Measurements from ENCODE around the gene HTR3B. TPM values are rescaled to one million over a fixed set of nuclear protein-coding genes. Genes with fewer than 3 reads are reported as not detected.

Gene HTR3B
- total RNA-seq, 4 donors from 2014 or later = not detected

DNA sequence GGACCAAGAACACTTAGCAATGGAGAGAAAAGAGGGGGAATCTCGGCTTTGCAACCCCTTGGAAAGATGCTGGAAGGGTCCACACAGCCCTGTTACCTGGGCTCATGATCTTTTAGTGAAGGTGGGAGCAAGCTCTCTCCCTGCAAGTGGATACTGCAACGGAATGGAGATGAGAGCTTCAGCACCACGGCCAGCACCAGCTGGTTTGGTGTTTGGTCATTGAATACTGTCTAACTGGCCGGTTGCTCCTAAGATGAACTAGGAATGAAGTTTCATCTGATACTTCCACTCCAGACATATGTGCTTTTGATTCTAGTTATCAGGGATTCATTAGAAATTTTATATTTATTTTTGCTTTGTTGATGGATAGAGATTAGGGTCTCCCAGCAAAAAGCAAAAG is 86.6 kb downstream of the HTR3B start:
- Histone ChIP-seq H3K4me3 (replicated peaks in 1 of 3) (no peak overlapping the region), H3K27me3 (no peaks in the 10 kb centered on the region), H3K27ac (no peak overlapping the region), H3K4me1 (peaks cover 0 to 6% of the 10 kb centered on the region in 2 donors), H3K9me3 (no peaks in the 10 kb centered on the region), H3K36me3 (no peaks in the 10 kb centered on the region)
- 6 to 10% methylated on average over 4 of the region's 4 CpGs for WGBS, 2 donors
- peak; percentile 42 to 68 for DNase-seq
- TF ChIP-seq POLR2A (IDR thresholded peaks at IDR 0.05) = no peak
- TF ChIP-seq, protein P1, sequence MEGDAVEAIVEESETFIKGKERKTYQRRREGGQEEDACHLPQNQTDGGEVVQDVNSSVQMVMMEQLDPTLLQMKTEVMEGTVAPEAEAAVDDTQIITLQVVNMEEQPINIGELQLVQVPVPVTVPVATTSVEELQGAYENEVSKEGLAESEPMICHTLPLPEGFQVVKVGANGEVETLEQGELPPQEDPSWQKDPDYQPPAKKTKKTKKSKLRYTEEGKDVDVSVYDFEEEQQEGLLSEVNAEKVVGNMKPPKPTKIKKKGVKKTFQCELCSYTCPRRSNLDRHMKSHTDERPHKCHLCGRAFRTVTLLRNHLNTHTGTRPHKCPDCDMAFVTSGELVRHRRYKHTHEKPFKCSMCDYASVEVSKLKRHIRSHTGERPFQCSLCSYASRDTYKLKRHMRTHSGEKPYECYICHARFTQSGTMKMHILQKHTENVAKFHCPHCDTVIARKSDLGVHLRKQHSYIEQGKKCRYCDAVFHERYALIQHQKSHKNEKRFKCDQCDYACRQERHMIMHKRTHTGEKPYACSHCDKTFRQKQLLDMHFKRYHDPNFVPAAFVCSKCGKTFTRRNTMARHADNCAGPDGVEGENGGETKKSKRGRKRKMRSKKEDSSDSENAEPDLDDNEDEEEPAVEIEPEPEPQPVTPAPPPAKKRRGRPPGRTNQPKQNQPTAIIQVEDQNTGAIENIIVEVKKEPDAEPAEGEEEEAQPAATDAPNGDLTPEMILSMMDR (IDR thresholded peaks at IDR 0.05) = no peak
- intact Hi-C loops (cut with DNase I) = no loop called here

GRCh38 chr11:113991718-113992458 is 87.3 kb downstream of the HTR3B start:
- Histone ChIP-seq H3K4me3 (replicated peaks in 1 of 3) (no peak overlapping the region), H3K4me1 (peaks cover 0 to 6% of the 10 kb centered on the region in 2 donors), H3K9me3 (no peaks in the 10 kb centered on the region), H3K27ac (no peak overlapping the region), H3K27me3 (no peaks in the 10 kb centered on the region), H3K36me3 (no peaks in the 10 kb centered on the region)
- DNase-seq = peak; percentile 48 to 71
- WGBS, 2 donors = 39 to 46% methylated on average over 7 of the region's 7 CpGs
- intact Hi-C loops (cut with DNase I) = no loop called here
- no peak for TF ChIP-seq POLR2A (IDR thresholded peaks at IDR 0.05)
- TF ChIP-seq, protein P1 (IDR thresholded peaks at IDR 0.05) = no peak

- WGBS, 2 donors = 22 to 24% methylated on average over 7 of the region's 7 CpGs
- Histone ChIP-seq H3K36me3 (no peaks in the 10 kb centered on the region), H3K27me3 (no peaks in the 10 kb centered on the region), H3K27ac (no peak overlapping the region), H3K4me1 (peaks cover 0 to 6% of the 10 kb centered on the region in 2 donors), H3K4me3 (replicated peaks in 1 of 3) (no peak overlapping the region), H3K9me3 (no peaks in the 10 kb centered on the region)
- intact Hi-C loops (cut with DNase I) = no loop called here
- peak; percentile 53 to 73 for DNase-seq
- TF ChIP-seq, protein P1 (IDR thresholded peaks at IDR 0.05) = no peak
- TF ChIP-seq POLR2A (IDR thresholded peaks at IDR 0.05) = no peak
Measured at GRCh38 chr11:113992459-113993110, 88.0 kb downstream of the HTR3B start.

DNA sequence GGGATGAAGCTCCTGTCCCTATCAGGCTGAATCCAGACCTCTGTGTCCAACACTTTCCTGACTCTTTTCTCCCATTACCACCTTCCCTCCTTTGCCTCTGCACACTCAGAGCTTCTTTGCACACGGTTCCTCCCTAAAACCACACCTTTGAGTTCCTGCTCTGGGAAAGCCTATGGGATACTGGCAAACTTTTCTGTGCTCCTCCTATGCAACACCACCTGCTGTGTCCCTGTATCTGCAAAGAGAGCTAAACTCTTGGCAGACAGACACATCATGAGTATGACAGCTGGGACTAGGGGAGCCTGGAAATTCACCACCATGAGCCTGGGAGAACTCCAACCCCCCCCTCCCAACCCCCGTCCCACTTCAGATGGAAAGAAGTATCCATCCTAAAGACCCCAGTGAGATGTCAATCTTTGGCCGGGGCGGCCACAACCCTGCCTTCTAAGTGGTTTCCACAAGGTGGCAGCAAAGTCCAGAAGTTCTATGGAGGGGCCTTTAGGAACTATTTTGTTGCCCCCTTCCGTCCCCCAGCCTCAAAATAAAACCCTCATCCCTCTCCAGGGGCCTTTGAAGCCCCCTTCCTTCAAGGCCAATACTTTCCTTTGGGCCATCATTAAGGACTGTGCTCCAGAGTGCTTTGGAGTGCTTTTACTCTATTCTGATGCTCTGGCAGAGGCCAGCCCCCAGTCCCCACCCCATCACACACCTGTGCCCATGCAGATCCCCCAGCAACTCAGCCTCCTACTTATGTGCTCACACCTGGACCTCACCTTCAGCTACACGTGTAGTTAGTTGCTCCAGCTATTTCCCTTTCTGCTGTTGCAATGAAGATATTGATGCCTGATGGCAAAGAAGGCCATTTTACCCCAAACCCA is 89.7 kb downstream of the HTR3B start:
- intact Hi-C loops (cut with DNase I) = loop anchor here (2.0 kb wide), 1 partner anchor 266 kb away; no protein-coding TSS in a partner anchor
- no peak for TF ChIP-seq POLR2A (IDR thresholded peaks at IDR 0.05)
- TF ChIP-seq, protein P1 (IDR thresholded peaks at IDR 0.05) = peak; percentile 21 to 79 (median 58)
- Histone ChIP-seq H3K9me3 (no peaks in the 10 kb centered on the region), H3K4me3 (replicated peaks in 1 of 3) (no peak overlapping the region), H3K4me1 (peaks cover 0 to 6% of the 10 kb centered on the region in 2 donors), H3K27me3 (no peaks in the 10 kb centered on the region), H3K27ac (no peak overlapping the region), H3K36me3 (no peaks in the 10 kb centered on the region)
- WGBS, 2 donors = 6% methylated on average over 6 of the region's 6 CpGs
- peak in 1 of 2 donors; percentile 11 for DNase-seq

Small RNAs within 50 kb of the gene (small RNA-seq; reads per million reads assigned to genes)
- gene RNU6-1107P = not detected

Other genes starting within 250 kb of the HTR3B start
- gene TMPRSS5, start 198.5 kb upstream of the HTR3B start, total RNA-seq = under 1 TPM in 3 of 4 donors, not detected in 1; 0.40 to 0.59 (median 0.45) TPM
- 10 to 100 TPM; 11.3 to 14.5 (median 12.8) TPM for gene ZW10, start 131.1 kb upstream of the HTR3B start, total RNA-seq
- gene CLDN25, start 125.0 kb upstream of the HTR3B start, total RNA-seq = not detected
- gene USP28, start 29.2 kb upstream of the HTR3B start, total RNA-seq = 10 to 100 TPM; 15.3 to 36.7 (median 26.2) TPM
- not detected for gene HTR3A, start 70.3 kb downstream of the HTR3B start, total RNA-seq
- gene ZBTB16, start 154.9 kb downstream of the HTR3B start, total RNA-seq = 100 to 1,000 TPM; 157 to 385 (median 177) TPM

All from thyroid gland (tissue), 4 donors.